Right lobe of liver (tissue), 6 donors: Measurements from ENCODE around the gene PHF21B. TPM values are rescaled to one million over a fixed set of nuclear protein-coding genes. Genes with fewer than 3 reads are reported as not detected.
"Not testable (repeated sequence)": the region's sequence is repeated elsewhere in the genome, so short reads cannot be mapped to it uniquely, and the experiment has no call there.

Source experiments
- ATAC-seq, 4 donors: fragments of 200-7000 bp; cut with Tn5 transposase; one replicate each; pipeline ENCODE4 v1.9.1; 2020; ENCODE audit warnings: mild to moderate bottlenecking in 4 of 4, moderate library complexity in 4 of 4
- DNase-seq, 3 donors: peaks; one replicate each; pipeline ENCODE4 v3.0.0-alpha.2; 2020
- H3K27ac ChIP-seq, 3 donors: fragments of 200-600 bp; one replicate each; pipeline ENCODE4 v1.8.0; 2022
- H3K27me3 ChIP-seq, 2 donors: fragments of 200-600 bp; one replicate each; pipeline ENCODE4 v1.8.0; 2022
- H3K36me3 ChIP-seq, 4 donors: fragments of 200-600 bp; sonication (generic) in 1 of 4; one replicate each; pipeline versions ENCODE4 v1.5.1 to v1.8.0; 2017 to 2022; ENCODE audit warnings: control low read depth in 1 of 4
- H3K4me1 ChIP-seq, 4 donors: fragments of 200-600 bp; sonication (generic) in 1 of 4; one replicate each; pipeline versions ENCODE4 v1.5.1 to v1.8.0; 2017 to 2022; ENCODE audit warnings: control low read depth in 1 of 4
- H3K4me3 ChIP-seq, 3 donors: fragments of 200-600 bp; one replicate each; pipeline ENCODE4 v1.8.0; 2022
- H3K9me3 ChIP-seq, 4 donors: fragments of 200-600 bp; sonication (generic) in 1 of 4; one replicate each; pipeline versions ENCODE4 v1.5.1 to v1.8.0; 2017 to 2022; ENCODE audit warnings: control low read depth in 1 of 4
- CTCF ChIP-seq, 4 donors: fragments of 200-600 bp in 3 of 4; fragments of 450-650 bp in 1 of 4; IDR thresholded peaks; one replicate each; pipeline versions ENCODE4 v1.5.1 to v1.8.0; 2016 to 2022; ENCODE audit warnings: antibody characterized with exemption in 4 of 4, mild to moderate bottlenecking in 2 of 4
- POLR2A ChIP-seq: fragments of 450-650 bp; IDR thresholded peaks from one replicate; pipeline ENCODE4 v1.6.1; 2017; ENCODE audit warnings: antibody characterized with exemption, mild to moderate bottlenecking
- WGBS: methylation state at CpG from one replicate; pipeline ENCODE4 v1.1.6; 2018; ENCODE audit warnings: low coverage, low lambda C conversion rate; ENCODE audit not compliant: insufficient coverage; ENCODE audit errors: missing lambda C conversion rate; 5-methylcytosine and 5-hydroxymethylcytosine counted together
- intact Hi-C, 2 donors: fragments of 100-400 bp; cut with DNase I; formaldehyde crosslinking; loops; one replicate each; pipeline versions ENCODE4 v1.11.2 to v1.14.1; 2022
- total RNA-seq, 6 experiments: library from RNA; depleted of rRNA in 2 of 6; stranded (reverse); fragments of >200 nt in 2 of 6; fragmentation: NEBNext Ultra II Directional in 3 of 6; extraction: Animal tissue kit (Norgen Biotek cat#: 25700) in 3 of 6; gene quantifications; one replicate each; pipeline versions ENCODE4 v1.1.0 to v1.2.4, GENCODE V29; 2016 to 2023
- donor health status: DM: no; HTN: yes; CAD: no.
- donor health status: DM: no; HTN: no; CAD: no.
- donor health status: DM: no; HTN: no; CAD: no.
- donor health status: DM: no; HTN: yes; CAD: no.
- donor health status: DM: no; HTN: yes; CAD: no.

Gene PHF21B
- total RNA-seq, 6 experiments from 2014 or later, result not detected

- H3K9me3 ChIP-seq, result no peaks in the 10 kb centered on the region
- DNase-seq, result no peak
- no peaks in the 10 kb centered on the region for H3K36me3 ChIP-seq
- no peaks in the 10 kb centered on the region for H3K4me1 ChIP-seq
- TF ChIP-seq POLR2A, result no peak
- no peak for TF ChIP-seq CTCF (IDR thresholded peaks at IDR 0.05)
- no peak overlapping the region for H3K4me3 ChIP-seq
- WGBS, result 33% methylated on average over 1 of the region's 1 CpG
- ATAC-seq, result no peak
- intact Hi-C loops, result no loop called here
- H3K27me3 ChIP-seq, result no peaks in the 10 kb centered on the region
- no peak overlapping the region for H3K27ac ChIP-seq
Observed at GRCh38 chr22:45053571-45053970, 43.8 kb upstream of the PHF21B start.

- H3K27ac ChIP-seq, result no peak overlapping the region
- 23% methylated on average over 1 of the region's 1 CpG for WGBS
- TF ChIP-seq CTCF (IDR thresholded peaks at IDR 0.05) (no peak), POLR2A (no peak)
- DNase-seq (no peak), ATAC-seq (no peak)
- H3K9me3 ChIP-seq, result no peaks in the 10 kb centered on the region
- H3K4me1 ChIP-seq, result no peaks in the 10 kb centered on the region
- no peak overlapping the region for H3K4me3 ChIP-seq
- H3K27me3 ChIP-seq, result no peaks in the 10 kb centered on the region
- H3K36me3 ChIP-seq, result no peaks in the 10 kb centered on the region
- intact Hi-C loops, result no loop called here
Observed at GRCh38 chr22:45053094-45053493, 43.3 kb upstream of the PHF21B start.

GRCh38 chr22:45052665-45053064, 42.9 kb upstream of the PHF21B start:
- intact Hi-C loops, H3K9me3 ChIP-seq, H3K4me3 ChIP-seq, H3K27ac ChIP-seq, H3K27me3 ChIP-seq, H3K4me1 ChIP-seq, H3K36me3 ChIP-seq, DNase-seq, ATAC-seq: not testable (repeated sequence)
- WGBS, result 17% methylated on average over 3 of the region's 3 CpGs

- 67% methylated on average over 1 of the region's 10 CpGs for WGBS
- Histone ChIP-seq H3K9me3 (no peaks in the 10 kb centered on the region), H3K4me3 (no peak overlapping the region), H3K36me3 (no peaks in the 10 kb centered on the region), H3K27ac (no peak overlapping the region), H3K27me3 (no peaks in the 10 kb centered on the region), H3K4me1 (no peaks in the 10 kb centered on the region)
- no peak for TF ChIP-seq CTCF (IDR thresholded peaks at IDR 0.05)
- intact Hi-C loops, result no loop called here
- no peak for DNase-seq
- no peak for ATAC-seq
Observed at GRCh38 chr22:45051946-45052345, 42.1 kb upstream of the PHF21B start.

- Histone ChIP-seq H3K4me1 (no peaks in the 10 kb centered on the region), H3K36me3 (no peaks in the 10 kb centered on the region)
- peak in 1 of 4 donors; percentile 19 for ATAC-seq
Observed at GRCh38 chr22:45051419-45051818, 41.6 kb upstream of the PHF21B start.

More at GRCh38 chr22:45051419-45051818, 41.6 kb upstream of the PHF21B start:
- intact Hi-C loops, result no loop called here
- WGBS, result 63% methylated on average over 6 of the region's 8 CpGs
- no peak overlapping the region for H3K27ac ChIP-seq
- no peaks in the 10 kb centered on the region for H3K27me3 ChIP-seq
- H3K9me3 ChIP-seq, result no peaks in the 10 kb centered on the region
- TF ChIP-seq CTCF (IDR thresholded peaks at IDR 0.05) (no peak), POLR2A (no peak)
- no peak for DNase-seq
- H3K4me3 ChIP-seq, result no peak overlapping the region
